HEK293 (cell line): ENCODE data around the gene IFNL2.

Experiments
- CTCF ChIA-PET: fragments of 350-600 bp; formaldehyde crosslinking; extraction: SDS; loops from one replicate; lab custom pipeline; 2021; ENCODE audit warnings: antibody characterized with exemption; lab: Yijun Ruan, JAX
- POLR2A ChIA-PET: fragments of 300-600 bp; formaldehyde crosslinking; extraction: SDS; loops from one replicate; lab custom pipeline; 2020; ENCODE audit warnings: antibody characterized with exemption, inconsistent platforms; lab: Yijun Ruan, JAX
- H3K27ac ChIP-seq: fragments of 200-500 bp; sonication (Bioruptor generic); 2 replicates; pipeline ENCODE4 v1.5.1; 2014; ENCODE audit warnings: low read depth, low read length, control low read depth, inconsistent platforms; ENCODE audit errors: extremely low read depth
- H3K36me3 ChIP-seq, 2 experiments: fragments of 200-500 bp in 1 of 2; sonication (Bioruptor generic) in 1 of 2; 1 replicate in 1 of 2; 2 replicates in 1 of 2; pipeline ENCODE4 v1.5.1; 2014 to 2017; ENCODE audit warnings: inconsistent platforms in 2 of 2, low read length in 2 of 2; ENCODE audit not compliant: control insufficient read depth in 2 of 2, insufficient read depth in 1 of 2
- H3K4me1 ChIP-seq: fragments of 200-500 bp; sonication (Bioruptor generic); 2 replicates; pipeline ENCODE4 v1.5.1; 2014; ENCODE audit warnings: mild to moderate bottlenecking, low read length, inconsistent platforms; ENCODE audit not compliant: control insufficient read depth, insufficient read depth
- H3K4me3 ChIP-seq: 2 replicates; pipeline ENCODE4 v1.5.1; 2011; ENCODE audit warnings: low read depth, mild to moderate bottlenecking, control low read depth, low read length, moderate library complexity
- H3K9me3 ChIP-seq: fragments of 200-500 bp; sonication (Bioruptor generic); 2 replicates; pipeline ENCODE4 v1.5.1; 2014; ENCODE audit warnings: low read depth, low read length, inconsistent platforms; ENCODE audit not compliant: control insufficient read depth, insufficient read depth
- EGR2 ChIP-seq: fragments of 450-650 bp; formaldehyde crosslinking; IDR thresholded peaks from 2 replicates; pipeline ENCODE4 v1.5.1; 2016; ENCODE audit warnings: low read depth, missing biosample characterization, missing genetic modification characterization
- IKZF3 ChIP-seq: fragments of 450-650 bp; IDR thresholded peaks from 2 replicates; pipeline ENCODE4 v1.5.0; 2018; ENCODE audit warnings: missing biosample characterization, mild to moderate bottlenecking, missing genetic modification characterization, moderate library complexity
- KLF9 ChIP-seq: fragments of 450-650 bp; formaldehyde crosslinking; IDR thresholded peaks from 2 replicates; pipeline ENCODE4 v1.5.1; 2016; ENCODE audit warnings: missing biosample characterization, missing genetic modification characterization, low read depth
- MYNN ChIP-seq: fragments of 450-650 bp; formaldehyde crosslinking; IDR thresholded peaks from 2 replicates; pipeline ENCODE4 v1.5.1; 2016; ENCODE audit warnings: missing biosample characterization, missing genetic modification characterization, borderline replicate concordance
- MZF1 ChIP-seq: fragments of 450-650 bp; formaldehyde crosslinking; IDR thresholded peaks from 2 replicates; pipeline ENCODE4 v1.5.1; 2017; ENCODE audit warnings: missing biosample characterization, missing genetic modification characterization, borderline replicate concordance
- REST ChIP-seq: fragments of 450-650 bp; formaldehyde crosslinking; IDR thresholded peaks from 2 replicates; pipeline ENCODE4 v1.5.1; 2016; ENCODE audit warnings: missing biosample characterization, missing genetic modification characterization
- SCRT2 ChIP-seq: fragments of 450-650 bp; formaldehyde crosslinking; IDR thresholded peaks from 2 replicates; pipeline ENCODE4 v1.5.1; 2016; ENCODE audit warnings: missing biosample characterization, missing genetic modification characterization
- ZFHX2 ChIP-seq: fragments of 450-650 bp; formaldehyde crosslinking; conservative IDR thresholded peaks from 2 replicates; pipeline ENCODE4 v1.5.1; 2016; ENCODE audit warnings: missing biosample characterization, missing genetic modification characterization
- ZNF146 ChIP-seq: fragments of 450-650 bp; formaldehyde crosslinking; IDR thresholded peaks from 2 replicates; pipeline ENCODE4 v1.5.1; 2016; ENCODE audit warnings: missing biosample characterization, missing genetic modification characterization
- ZNF157 ChIP-seq: fragments of 450-650 bp; formaldehyde crosslinking; IDR thresholded peaks from 2 replicates; pipeline ENCODE4 v1.5.1; 2016; ENCODE audit warnings: missing biosample characterization, missing genetic modification characterization
- ZNF169 ChIP-seq: fragments of 450-650 bp; formaldehyde crosslinking; IDR thresholded peaks from 2 replicates; pipeline ENCODE4 v1.5.1; 2016; ENCODE audit warnings: missing biosample characterization, missing genetic modification characterization
- ZNF211 ChIP-seq: fragments of 450-650 bp; formaldehyde crosslinking; IDR thresholded peaks from 2 replicates; pipeline ENCODE4 v1.5.1; 2016; ENCODE audit warnings: low read depth, missing biosample characterization, missing genetic modification characterization
- ZNF248 ChIP-seq: fragments of 450-650 bp; formaldehyde crosslinking; IDR thresholded peaks from 2 replicates; pipeline ENCODE4 v1.5.1; 2017; ENCODE audit warnings: missing biosample characterization, missing genetic modification characterization
- ZNF292 ChIP-seq: fragments of 450-650 bp; formaldehyde crosslinking; IDR thresholded peaks from 2 replicates; pipeline ENCODE4 v1.5.1; 2016; ENCODE audit warnings: low read depth, missing biosample characterization, missing genetic modification characterization, borderline replicate concordance
- ZNF324 ChIP-seq: fragments of 450-650 bp; formaldehyde crosslinking; IDR thresholded peaks from 2 replicates; pipeline ENCODE4 v1.5.1; 2016; ENCODE audit warnings: missing biosample characterization, missing genetic modification characterization
- ZNF501 ChIP-seq: fragments of 450-650 bp; formaldehyde crosslinking; IDR thresholded peaks from 2 replicates; pipeline ENCODE4 v1.5.1; 2016; ENCODE audit warnings: missing biosample characterization, missing genetic modification characterization
- ZNF623 ChIP-seq: fragments of 450-650 bp; formaldehyde crosslinking; IDR thresholded peaks from 2 replicates; pipeline ENCODE4 v1.5.1; 2016; ENCODE audit warnings: missing biosample characterization, missing genetic modification characterization
- ZNF768 ChIP-seq: fragments of 450-650 bp; formaldehyde crosslinking; IDR thresholded peaks from 2 replicates; pipeline ENCODE4 v1.5.1; 2018; ENCODE audit warnings: missing biosample characterization, mild to moderate bottlenecking, missing genetic modification characterization
- ZNF830 ChIP-seq: fragments of 450-650 bp; IDR thresholded peaks from 2 replicates; pipeline ENCODE4 v1.5.0; 2018; ENCODE audit warnings: missing biosample characterization, missing genetic modification characterization, low read depth, mild to moderate bottlenecking, moderate library complexity
- TF ChIP-seq, protein P1 (sequence below): fragments of 450-650 bp; formaldehyde crosslinking; IDR thresholded peaks from 2 replicates; pipeline ENCODE4 v1.5.1; 2016; ENCODE audit warnings: missing biosample characterization, missing genetic modification characterization
- TF ChIP-seq, protein P2 (sequence below): fragments of 450-650 bp; formaldehyde crosslinking; IDR thresholded peaks from 2 replicates; pipeline ENCODE4 v1.5.1; 2016; ENCODE audit warnings: missing biosample characterization, missing genetic modification characterization

Gene IFNL2

GRCh38 chr19:39284032-39284431 is 15.8 kb downstream of the IFNL2 start:
- no peaks in the 10 kb centered on the region for H3K4me1 ChIP-seq
- TF ChIP-seq ZNF248: peak; percentile 99
- no peak for TF ChIP-seq ZNF768
- TF ChIP-seq ZNF623 (tag by site-specific recombination): no peak
- H3K4me3 ChIP-seq: no peak overlapping the region
- H3K9me3 ChIP-seq: peaks cover 12% of the 10 kb centered on the region
- no peaks in the 10 kb centered on the region; a peak in 2 of 3 replicates for H3K36me3 ChIP-seq
- CTCF ChIA-PET: no interaction called here
- H3K27ac ChIP-seq: no peak overlapping the region
- POLR2A ChIA-PET: no interaction called here

DNA sequence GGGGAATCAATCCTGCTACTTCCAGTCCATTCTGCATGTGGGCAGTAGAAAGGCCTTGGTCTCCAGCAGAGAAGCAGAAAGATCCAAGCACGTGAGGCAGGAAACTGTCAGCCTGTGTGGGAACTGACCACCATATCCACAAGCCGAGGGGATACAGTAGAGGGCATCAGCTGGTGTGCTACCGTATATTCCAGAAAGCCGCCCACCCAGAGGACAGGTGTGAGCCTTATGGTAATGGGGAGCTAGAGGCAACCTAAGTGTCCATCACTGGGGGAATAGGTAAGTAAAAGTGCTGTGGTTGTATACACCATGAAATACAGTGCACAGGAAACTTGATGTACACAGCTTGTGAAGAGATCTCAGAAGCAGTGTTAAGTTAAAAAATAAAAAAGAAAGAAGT is 25.2 kb downstream of the IFNL2 start:
- peak; percentile 98 for TF ChIP-seq MZF1 (tag by site-specific recombination)
- TF ChIP-seq ZNF211 (tag by site-specific recombination): no peak
- TF ChIP-seq, all 188 proteins: peak for 1
- CTCF ChIA-PET: interaction anchor here (0.6 to 1.8 kb wide), 6 partner anchors 11 to 738 kb away, joined by 3 to 4 read pairs (median 4); no protein-coding TSS in a partner anchor
- H3K4me1 ChIP-seq: no peaks in the 10 kb centered on the region
- POLR2A ChIA-PET: interaction anchor here (1.6 kb wide), 1 partner anchor 10 kb away, joined by 3 read pairs; no protein-coding TSS in a partner anchor
- no peaks in the 10 kb centered on the region; the same call in none of the 2 replicates for H3K9me3 ChIP-seq
- no peaks in the 10 kb centered on the region for H3K36me3 ChIP-seq
- H3K27ac ChIP-seq: no peak overlapping the region
- H3K4me3 ChIP-seq: no peak overlapping the region

DNA sequence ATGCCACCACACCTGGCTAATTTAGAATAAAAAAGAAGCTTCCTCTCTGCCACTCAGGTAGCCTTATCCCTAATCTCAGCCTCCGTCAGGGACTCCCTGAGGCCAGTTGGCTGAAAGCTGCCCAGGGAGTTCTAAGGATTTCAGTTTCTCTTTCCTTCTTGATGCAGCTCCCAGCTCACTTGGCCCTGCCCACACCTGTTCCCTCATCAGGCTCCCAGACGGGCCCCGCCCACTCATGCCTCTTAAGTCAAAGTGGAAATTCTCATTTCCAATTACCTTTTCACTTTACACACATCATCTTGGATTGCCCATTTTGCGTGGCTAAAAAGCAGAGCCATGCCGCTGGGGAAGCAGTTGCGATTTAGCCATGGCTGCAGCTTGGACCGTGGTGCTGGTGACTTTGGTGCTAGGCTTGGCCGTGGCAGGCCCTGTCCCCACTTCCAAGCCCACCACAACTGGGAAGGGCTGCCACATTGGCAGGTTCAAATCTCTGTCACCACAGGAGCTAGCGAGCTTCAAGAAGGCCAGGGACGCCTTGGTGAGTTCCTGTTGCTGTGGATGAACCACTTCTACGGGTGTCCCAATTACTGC is 28.0 kb downstream of the IFNL2 start, which contains the start of gene IFNL1:
IFNL1 (plus strand) TSS at position 353 of the 591 bp plus-strand sequence; CDS start at position 368, 15 bp downstream.
- ChIA-PET POLR2A (interaction anchor here (2.3 kb wide), 1 partner anchor 9 kb away, joined by 7 read pairs; no protein-coding TSS in a partner anchor), CTCF (interaction anchor here (0.5 to 1.5 kb wide), 6 partner anchors 15 to 174 kb away, joined by 3 to 6 read pairs (median 3); no protein-coding TSS in a partner anchor)
- Histone ChIP-seq H3K9me3 (no peaks in the 10 kb centered on the region; the same call in 1 of the 2 replicates), H3K4me3 (no peak within 1 kb of the TSS), H3K27ac (no peak within 1 kb of the TSS), H3K4me1 (no peaks in the 10 kb centered on the region), H3K36me3 (no peaks in the 10 kb centered on the region)
- TF ChIP-seq ZNF324 (tag by site-specific recombination) (no peak), IKZF3 (no peak), ZNF157 (no peak), ZNF146 (no peak), ZFHX2 (peak; percentile 60), REST (tag by site-specific recombination) (no peak), EGR2 (peak; percentile 68), ZNF501 (tag by site-specific recombination) (no peak), KLF9 (tag by site-specific recombination) (peak; percentile 38; the same call in 1 of the 2 replicates), ZNF292 (tag by site-specific recombination) (no peak), MYNN (no peak), ZNF830 (no peak), SCRT2 (tag by site-specific recombination) (peak; percentile 29; the same call in 1 of the 2 replicates), ZNF169 (no peak)
- TF ChIP-seq, protein P1, sequence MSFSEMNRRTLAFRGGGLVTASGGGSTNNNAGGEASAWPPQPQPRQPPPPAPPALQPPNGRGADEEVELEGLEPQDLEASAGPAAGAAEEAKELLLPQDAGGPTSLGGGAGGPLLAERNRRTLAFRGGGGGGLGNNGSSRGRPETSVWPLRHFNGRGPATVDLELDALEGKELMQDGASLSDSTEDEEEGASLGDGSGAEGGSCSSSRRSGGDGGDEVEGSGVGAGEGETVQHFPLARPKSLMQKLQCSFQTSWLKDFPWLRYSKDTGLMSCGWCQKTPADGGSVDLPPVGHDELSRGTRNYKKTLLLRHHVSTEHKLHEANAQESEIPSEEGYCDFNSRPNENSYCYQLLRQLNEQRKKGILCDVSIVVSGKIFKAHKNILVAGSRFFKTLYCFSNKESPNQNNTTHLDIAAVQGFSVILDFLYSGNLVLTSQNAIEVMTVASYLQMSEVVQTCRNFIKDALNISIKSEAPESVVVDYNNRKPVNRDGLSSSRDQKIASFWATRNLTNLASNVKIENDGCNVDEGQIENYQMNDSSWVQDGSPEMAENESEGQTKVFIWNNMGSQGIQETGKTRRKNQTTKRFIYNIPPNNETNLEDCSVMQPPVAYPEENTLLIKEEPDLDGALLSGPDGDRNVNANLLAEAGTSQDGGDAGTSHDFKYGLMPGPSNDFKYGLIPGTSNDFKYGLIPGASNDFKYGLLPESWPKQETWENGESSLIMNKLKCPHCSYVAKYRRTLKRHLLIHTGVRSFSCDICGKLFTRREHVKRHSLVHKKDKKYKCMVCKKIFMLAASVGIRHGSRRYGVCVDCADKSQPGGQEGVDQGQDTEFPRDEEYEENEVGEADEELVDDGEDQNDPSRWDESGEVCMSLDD (tag by site-specific recombination): no peak
- TF ChIP-seq, protein P2, sequence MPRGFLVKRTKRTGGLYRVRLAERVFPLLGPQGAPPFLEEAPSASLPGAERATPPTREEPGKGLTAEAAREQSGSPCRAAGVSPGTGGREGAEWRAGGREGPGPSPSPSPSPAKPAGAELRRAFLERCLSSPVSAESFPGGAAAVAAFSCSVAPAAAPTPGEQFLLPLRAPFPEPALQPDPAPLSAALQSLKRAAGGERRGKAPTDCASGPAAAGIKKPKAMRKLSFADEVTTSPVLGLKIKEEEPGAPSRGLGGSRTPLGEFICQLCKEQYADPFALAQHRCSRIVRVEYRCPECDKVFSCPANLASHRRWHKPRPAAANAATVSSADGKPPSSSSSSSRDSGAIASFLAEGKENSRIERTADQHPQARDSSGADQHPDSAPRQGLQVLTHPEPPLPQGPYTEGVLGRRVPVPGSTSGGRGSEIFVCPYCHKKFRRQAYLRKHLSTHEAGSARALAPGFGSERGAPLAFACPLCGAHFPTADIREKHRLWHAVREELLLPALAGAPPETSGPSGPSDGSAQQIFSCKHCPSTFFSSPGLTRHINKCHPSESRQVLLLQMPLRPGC (tag by site-specific recombination): no peak
